HepG2 (cell line): ENCODE measurements around the gene C6orf132. TPM values are rescaled to one million over a fixed set of nuclear protein-coding genes. Genes with fewer than 3 reads are reported as not detected.

ENCODE experiments used
- MAFG ChIP-seq: sonication (generic); formaldehyde crosslinking; IDR thresholded peaks from 2 replicates; pipeline ENCODE4 v1.5.1; 2020; ENCODE audit warnings: mild to moderate bottlenecking, missing genetic modification reagents
- MIER3 ChIP-seq: IDR thresholded peaks from 2 replicates; pipeline ENCODE4 v1.6.1; 2016; ENCODE audit warnings: missing compliant biosample characterization, borderline replicate concordance
- MTF2 ChIP-seq: sonication (generic); formaldehyde crosslinking; IDR thresholded peaks from 2 replicates; pipeline ENCODE4 v1.5.0; 2020; ENCODE audit warnings: missing genetic modification reagents, borderline replicate concordance
- NAIF1 ChIP-seq: sonication (generic); formaldehyde crosslinking; IDR thresholded peaks from 2 replicates; pipeline ENCODE4 v1.5.0; 2020; ENCODE audit warnings: mild to moderate bottlenecking, missing genetic modification reagents, borderline replicate concordance
- NR1H2 ChIP-seq: sonication (generic); formaldehyde crosslinking; IDR thresholded peaks from 2 replicates; pipeline ENCODE4 v1.8.1; 2022; ENCODE audit warnings: low read depth, missing genetic modification reagents, borderline replicate concordance
- NR2F6 ChIP-seq, 2 experiments: IDR thresholded peaks; 2 replicates each; pipeline ENCODE4 v1.6.1; 2016; ENCODE audit warnings: antibody characterized with exemption in 1 of 2, mild to moderate bottlenecking in 1 of 2
- U2AF2 ChIP-seq: fragments of 200-400 bp; formaldehyde crosslinking; IDR thresholded peaks from 2 replicates; pipeline ENCODE4 v1.6.1; 2017; ENCODE audit warnings: low read depth, mild to moderate bottlenecking, low read length
- ZFP62 ChIP-seq: sonication (generic); formaldehyde crosslinking; IDR thresholded peaks from 2 replicates; pipeline ENCODE4 v1.4.0; 2020; ENCODE audit warnings: missing genetic modification reagents
- ZNF12 ChIP-seq: sonication (generic); formaldehyde crosslinking; IDR thresholded peaks from 2 replicates; pipeline ENCODE4 v1.5.0; 2020; ENCODE audit warnings: missing genetic modification reagents
- ZNF367 ChIP-seq: sonication (generic); formaldehyde crosslinking; IDR thresholded peaks from 2 replicates; pipeline ENCODE4 v1.4.0; 2020; ENCODE audit warnings: missing genetic modification reagents, borderline replicate concordance
- ZNF629 ChIP-seq: sonication (generic); formaldehyde crosslinking; conservative IDR thresholded peaks from 2 replicates; pipeline ENCODE4 v1.5.0; 2020; ENCODE audit warnings: missing genetic modification reagents
- ZNF768 ChIP-seq: sonication (generic); formaldehyde crosslinking; IDR thresholded peaks from 2 replicates; pipeline ENCODE4 v1.4.0; 2020; ENCODE audit warnings: missing genetic modification reagents
- polyA plus RNA-seq, 8 experiments: library from polyadenylated mRNA; depleted of rRNA in 3 of 8; stranded (reverse) in 7 of 8; unstranded in 1 of 8; fragments of >200 nt; fragmentation: Illumina TruSeq in 4 of 8; extraction: Trizol in 4 of 8; gene quantifications; 2 replicates each; pipeline versions ENCODE4 v1.2.1 to v1.2.3, GENCODE V29; 2011 to 2016; ENCODE audit warnings: low read depth in 4 of 8, missing spikeins in 1 of 8, mixed read lengths in 1 of 8; ENCODE audit not compliant: insufficient read depth in 1 of 8
- total RNA-seq, 5 experiments: library from RNA; depleted of rRNA; stranded (reverse); fragments of >200 nt; fragmentation: Illumina TruSeq; extraction: Trizol; gene quantifications; 2 replicates each; pipeline ENCODE4 v1.2.3, GENCODE V29; 2016; ENCODE audit warnings: low read depth in 1 of 5
- TF ChIP-seq, protein P1 (sequence below), 2 experiments: fragments of 450-650 bp in 1 of 2; sonication (generic) in 1 of 2; formaldehyde crosslinking in 1 of 2; IDR thresholded peaks; 2 replicates each; pipeline versions ENCODE4 v1.6.1 to v1.8.0; 2016 to 2022; ENCODE audit warnings: antibody characterized with exemption in 1 of 2, mild to moderate bottlenecking in 1 of 2, missing genetic modification reagents in 1 of 2
- TF ChIP-seq, protein P2 (sequence below): sonication (generic); formaldehyde crosslinking; IDR thresholded peaks from 2 replicates; pipeline ENCODE4 v1.5.1; 2020; ENCODE audit warnings: missing genetic modification reagents, mild to moderate bottlenecking, borderline replicate concordance
- TF ChIP-seq, protein P3 (sequence below): sonication (generic); formaldehyde crosslinking; IDR thresholded peaks from 2 replicates; pipeline ENCODE4 v1.4.0; 2020; ENCODE audit warnings: mild to moderate bottlenecking, missing genetic modification reagents

The C6orf132 gene
- total and polyA plus RNA-seq, 2 of the 13 experiments (the other 11 are each of a cell fraction or from before 2014, with no cell fraction given), result 0.78 to 3.0 TPM

GRCh38 chr6:42137194-42137753 lies 5.1 kb downstream of the C6orf132 start (continued):
- TF ChIP-seq, protein P1, sequence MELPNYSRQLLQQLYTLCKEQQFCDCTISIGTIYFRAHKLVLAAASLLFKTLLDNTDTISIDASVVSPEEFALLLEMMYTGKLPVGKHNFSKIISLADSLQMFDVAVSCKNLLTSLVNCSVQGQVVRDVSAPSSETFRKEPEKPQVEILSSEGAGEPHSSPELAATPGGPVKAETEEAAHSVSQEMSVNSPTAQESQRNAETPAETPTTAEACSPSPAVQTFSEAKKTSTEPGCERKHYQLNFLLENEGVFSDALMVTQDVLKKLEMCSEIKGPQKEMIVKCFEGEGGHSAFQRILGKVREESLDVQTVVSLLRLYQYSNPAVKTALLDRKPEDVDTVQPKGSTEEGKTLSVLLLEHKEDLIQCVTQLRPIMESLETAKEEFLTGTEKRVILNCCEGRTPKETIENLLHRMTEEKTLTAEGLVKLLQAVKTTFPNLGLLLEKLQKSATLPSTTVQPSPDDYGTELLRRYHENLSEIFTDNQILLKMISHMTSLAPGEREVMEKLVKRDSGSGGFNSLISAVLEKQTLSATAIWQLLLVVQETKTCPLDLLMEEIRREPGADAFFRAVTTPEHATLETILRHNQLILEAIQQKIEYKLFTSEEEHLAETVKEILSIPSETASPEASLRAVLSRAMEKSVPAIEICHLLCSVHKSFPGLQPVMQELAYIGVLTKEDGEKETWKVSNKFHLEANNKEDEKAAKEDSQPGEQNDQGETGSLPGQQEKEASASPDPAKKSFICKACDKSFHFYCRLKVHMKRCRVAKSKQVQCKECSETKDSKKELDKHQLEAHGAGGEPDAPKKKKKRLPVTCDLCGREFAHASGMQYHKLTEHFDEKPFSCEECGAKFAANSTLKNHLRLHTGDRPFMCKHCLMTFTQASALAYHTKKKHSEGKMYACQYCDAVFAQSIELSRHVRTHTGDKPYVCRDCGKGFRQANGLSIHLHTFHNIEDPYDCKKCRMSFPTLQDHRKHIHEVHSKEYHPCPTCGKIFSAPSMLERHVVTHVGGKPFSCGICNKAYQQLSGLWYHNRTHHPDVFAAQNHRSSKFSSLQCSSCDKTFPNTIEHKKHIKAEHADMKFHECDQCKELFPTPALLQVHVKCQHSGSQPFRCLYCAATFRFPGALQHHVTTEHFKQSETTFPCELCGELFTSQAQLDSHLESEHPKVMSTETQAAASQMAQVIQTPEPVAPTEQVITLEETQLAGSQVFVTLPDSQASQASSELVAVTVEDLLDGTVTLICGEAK (IDR thresholded peaks at IDR 0.05), result no peak
- TF ChIP-seq, protein P1 (CRISPR knock-in tag; IDR thresholded peaks at IDR 0.05), result no peak
- TF ChIP-seq MTF2 (no peak), NR2F6 (IDR thresholded peaks at IDR 0.05) (peak; percentile 76), NR2F6 (CRISPR knock-in tag; IDR thresholded peaks at IDR 0.05) (no peak; the same call in 1 of the 2 replicates), NAIF1 (CRISPR knock-in tag) (no peak), ZNF12 (CRISPR knock-in tag) (no peak), U2AF2 (no peak), ZFP62 (CRISPR knock-in tag) (no peak), NR1H2 (CRISPR knock-in tag) (no peak), MAFG (CRISPR knock-in tag) (no peak), ZNF768 (no peak), ZNF367 (CRISPR knock-in tag) (no peak), MIER3 (CRISPR knock-in tag) (no peak; the same call in 1 of the 2 replicates), ZNF629 (no peak)
- TF ChIP-seq, protein P2, sequence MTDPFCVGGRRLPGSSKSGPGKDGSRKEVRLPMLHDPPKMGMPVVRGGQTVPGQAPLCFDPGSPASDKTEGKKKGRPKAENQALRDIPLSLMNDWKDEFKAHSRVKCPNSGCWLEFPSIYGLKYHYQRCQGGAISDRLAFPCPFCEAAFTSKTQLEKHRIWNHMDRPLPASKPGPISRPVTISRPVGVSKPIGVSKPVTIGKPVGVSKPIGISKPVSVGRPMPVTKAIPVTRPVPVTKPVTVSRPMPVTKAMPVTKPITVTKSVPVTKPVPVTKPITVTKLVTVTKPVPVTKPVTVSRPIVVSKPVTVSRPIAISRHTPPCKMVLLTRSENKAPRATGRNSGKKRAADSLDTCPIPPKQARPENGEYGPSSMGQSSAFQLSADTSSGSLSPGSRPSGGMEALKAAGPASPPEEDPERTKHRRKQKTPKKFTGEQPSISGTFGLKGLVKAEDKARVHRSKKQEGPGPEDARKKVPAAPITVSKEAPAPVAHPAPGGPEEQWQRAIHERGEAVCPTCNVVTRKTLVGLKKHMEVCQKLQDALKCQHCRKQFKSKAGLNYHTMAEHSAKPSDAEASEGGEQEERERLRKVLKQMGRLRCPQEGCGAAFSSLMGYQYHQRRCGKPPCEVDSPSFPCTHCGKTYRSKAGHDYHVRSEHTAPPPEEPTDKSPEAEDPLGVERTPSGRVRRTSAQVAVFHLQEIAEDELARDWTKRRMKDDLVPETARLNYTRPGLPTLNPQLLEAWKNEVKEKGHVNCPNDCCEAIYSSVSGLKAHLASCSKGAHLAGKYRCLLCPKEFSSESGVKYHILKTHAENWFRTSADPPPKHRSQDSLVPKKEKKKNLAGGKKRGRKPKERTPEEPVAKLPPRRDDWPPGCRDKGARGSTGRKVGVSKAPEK, result no peak
- TF ChIP-seq, protein P3, sequence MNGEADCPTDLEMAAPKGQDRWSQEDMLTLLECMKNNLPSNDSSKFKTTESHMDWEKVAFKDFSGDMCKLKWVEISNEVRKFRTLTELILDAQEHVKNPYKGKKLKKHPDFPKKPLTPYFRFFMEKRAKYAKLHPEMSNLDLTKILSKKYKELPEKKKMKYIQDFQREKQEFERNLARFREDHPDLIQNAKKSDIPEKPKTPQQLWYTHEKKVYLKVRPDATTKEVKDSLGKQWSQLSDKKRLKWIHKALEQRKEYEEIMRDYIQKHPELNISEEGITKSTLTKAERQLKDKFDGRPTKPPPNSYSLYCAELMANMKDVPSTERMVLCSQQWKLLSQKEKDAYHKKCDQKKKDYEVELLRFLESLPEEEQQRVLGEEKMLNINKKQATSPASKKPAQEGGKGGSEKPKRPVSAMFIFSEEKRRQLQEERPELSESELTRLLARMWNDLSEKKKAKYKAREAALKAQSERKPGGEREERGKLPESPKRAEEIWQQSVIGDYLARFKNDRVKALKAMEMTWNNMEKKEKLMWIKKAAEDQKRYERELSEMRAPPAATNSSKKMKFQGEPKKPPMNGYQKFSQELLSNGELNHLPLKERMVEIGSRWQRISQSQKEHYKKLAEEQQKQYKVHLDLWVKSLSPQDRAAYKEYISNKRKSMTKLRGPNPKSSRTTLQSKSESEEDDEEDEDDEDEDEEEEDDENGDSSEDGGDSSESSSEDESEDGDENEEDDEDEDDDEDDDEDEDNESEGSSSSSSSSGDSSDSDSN, result no peak; the same call in 1 of the 2 replicates
